HEK293 (cell line): ENCODE measurements around the gene ELMO1.

Experiments used
- CTCF ChIA-PET: fragments of 350-600 bp; formaldehyde crosslinking; extraction: SDS; loops from one replicate; lab custom pipeline; 2021; ENCODE audit warnings: antibody characterized with exemption; lab: Yijun Ruan, JAX
- POLR2A ChIA-PET: fragments of 300-600 bp; formaldehyde crosslinking; extraction: SDS; loops from one replicate; lab custom pipeline; 2020; ENCODE audit warnings: antibody characterized with exemption, inconsistent platforms; lab: Yijun Ruan, JAX
- H3K27ac ChIP-seq: fragments of 200-500 bp; sonication (Bioruptor generic); 2 replicates; pipeline ENCODE4 v1.5.1; 2014; ENCODE audit warnings: low read depth, low read length, control low read depth, inconsistent platforms; ENCODE audit errors: extremely low read depth
- H3K36me3 ChIP-seq, 2 experiments: fragments of 200-500 bp in 1 of 2; sonication (Bioruptor generic) in 1 of 2; 1 replicate in 1 of 2; 2 replicates in 1 of 2; pipeline ENCODE4 v1.5.1; 2014 to 2017; ENCODE audit warnings: inconsistent platforms in 2 of 2, low read length in 2 of 2; ENCODE audit not compliant: control insufficient read depth in 2 of 2, insufficient read depth in 1 of 2
- H3K4me1 ChIP-seq: fragments of 200-500 bp; sonication (Bioruptor generic); 2 replicates; pipeline ENCODE4 v1.5.1; 2014; ENCODE audit warnings: mild to moderate bottlenecking, low read length, inconsistent platforms; ENCODE audit not compliant: control insufficient read depth, insufficient read depth
- H3K4me3 ChIP-seq: 2 replicates; pipeline ENCODE4 v1.5.1; 2011; ENCODE audit warnings: low read depth, mild to moderate bottlenecking, control low read depth, low read length, moderate library complexity
- H3K9me3 ChIP-seq: fragments of 200-500 bp; sonication (Bioruptor generic); 2 replicates; pipeline ENCODE4 v1.5.1; 2014; ENCODE audit warnings: low read depth, low read length, inconsistent platforms; ENCODE audit not compliant: control insufficient read depth, insufficient read depth
- GLI2 ChIP-seq: fragments of 450-650 bp; formaldehyde crosslinking; IDR thresholded peaks from 2 replicates; pipeline ENCODE4; 2017; ENCODE audit warnings: missing biosample characterization, missing genetic modification characterization, low read depth, borderline replicate concordance
- HOXA7 ChIP-seq: sonication (generic); formaldehyde crosslinking; IDR thresholded peaks from 2 replicates; pipeline ENCODE4 v1.8.1; 2022; ENCODE audit warnings: missing genetic modification reagents, borderline replicate concordance
- KLF7 ChIP-seq: fragments of 450-650 bp; formaldehyde crosslinking; IDR thresholded peaks from 2 replicates; pipeline ENCODE4 v1.5.1; 2016; ENCODE audit warnings: missing biosample characterization, missing genetic modification characterization, borderline replicate concordance
- ZFP41 ChIP-seq: fragments of 450-650 bp; formaldehyde crosslinking; IDR thresholded peaks from 2 replicates; pipeline ENCODE4 v1.5.1; 2016; ENCODE audit warnings: missing biosample characterization, missing genetic modification characterization, borderline replicate concordance
- ZNF121 ChIP-seq: fragments of 450-650 bp; formaldehyde crosslinking; IDR thresholded peaks from 2 replicates; pipeline ENCODE4 v1.5.1; 2016; ENCODE audit warnings: missing biosample characterization, missing genetic modification characterization
- ZNF157 ChIP-seq: fragments of 450-650 bp; formaldehyde crosslinking; IDR thresholded peaks from 2 replicates; pipeline ENCODE4 v1.5.1; 2016; ENCODE audit warnings: missing biosample characterization, missing genetic modification characterization
- ZNF174 ChIP-seq: fragments of 450-650 bp; formaldehyde crosslinking; IDR thresholded peaks from 2 replicates; pipeline ENCODE4 v1.5.0; 2017; ENCODE audit warnings: missing biosample characterization, mild to moderate bottlenecking, missing genetic modification characterization
- ZNF473 ChIP-seq: fragments of 450-650 bp; formaldehyde crosslinking; IDR thresholded peaks from 2 replicates; pipeline ENCODE4 v1.5.1; 2017; ENCODE audit warnings: missing biosample characterization, missing genetic modification characterization
- ZNF48 ChIP-seq: fragments of 450-650 bp; formaldehyde crosslinking; IDR thresholded peaks from 2 replicates; pipeline ENCODE4 v1.5.1; 2016; ENCODE audit warnings: missing biosample characterization, missing genetic modification characterization
- ZNF510 ChIP-seq: fragments of 450-650 bp; formaldehyde crosslinking; IDR thresholded peaks from 2 replicates; pipeline ENCODE4 v1.5.1; 2018; ENCODE audit warnings: mild to moderate bottlenecking, missing genetic modification characterization, missing biosample characterization; ENCODE audit not compliant: insufficient replicate concordance
- ZNF555 ChIP-seq: fragments of 450-650 bp; formaldehyde crosslinking; conservative IDR thresholded peaks from 2 replicates; pipeline ENCODE4 v1.5.1; 2017; ENCODE audit warnings: missing biosample characterization, mild to moderate bottlenecking, missing genetic modification characterization, inconsistent platforms
- ZNF561 ChIP-seq: fragments of 450-650 bp; IDR thresholded peaks from 2 replicates; pipeline ENCODE4 v1.5.1; 2018; ENCODE audit warnings: missing biosample characterization, missing genetic modification characterization, borderline replicate concordance
- ZNF626 ChIP-seq: fragments of 450-650 bp; sonication (Bioruptor Pico); formaldehyde crosslinking; IDR thresholded peaks from 2 replicates; pipeline ENCODE4 v1.5.1; 2018; ENCODE audit warnings: missing biosample characterization, missing genetic modification characterization, inconsistent platforms
- ZNF664 ChIP-seq: fragments of 450-650 bp; formaldehyde crosslinking; IDR thresholded peaks from 2 replicates; pipeline ENCODE4 v1.5.1; 2016; ENCODE audit warnings: missing biosample characterization, missing genetic modification characterization
- ZNF791 ChIP-seq: fragments of 450-650 bp; formaldehyde crosslinking; IDR thresholded peaks from 2 replicates; pipeline ENCODE4 v1.5.1; 2016; ENCODE audit warnings: missing biosample characterization, missing genetic modification characterization
- ZNF792 ChIP-seq: fragments of 450-650 bp; formaldehyde crosslinking; IDR thresholded peaks from 2 replicates; pipeline ENCODE4 v1.5.1; 2016; ENCODE audit warnings: missing biosample characterization, missing genetic modification characterization
- TF ChIP-seq, protein P1 (sequence below): fragments of 450-650 bp; formaldehyde crosslinking; IDR thresholded peaks from 2 replicates; pipeline ENCODE4 v1.5.1; 2017; ENCODE audit warnings: missing biosample characterization, missing genetic modification characterization
- TF ChIP-seq, protein P2 (sequence below): fragments of 450-650 bp; formaldehyde crosslinking; IDR thresholded peaks from 2 replicates; pipeline ENCODE4 v1.5.1; 2016; ENCODE audit warnings: missing biosample characterization, missing genetic modification characterization, borderline replicate concordance
- TF ChIP-seq, protein P3 (sequence below): fragments of 450-650 bp; formaldehyde crosslinking; optimal IDR thresholded peaks from 2 replicates; pipeline ENCODE3; 2016; ENCODE audit warnings: missing biosample characterization, mild to moderate bottlenecking, missing genetic modification characterization
- TF ChIP-seq, protein P4 (sequence below): fragments of 450-650 bp; formaldehyde crosslinking; IDR thresholded peaks from 2 replicates; pipeline ENCODE4 v1.5.1; 2017; ENCODE audit warnings: missing biosample characterization, missing genetic modification characterization

ELMO1 gene

DNA sequence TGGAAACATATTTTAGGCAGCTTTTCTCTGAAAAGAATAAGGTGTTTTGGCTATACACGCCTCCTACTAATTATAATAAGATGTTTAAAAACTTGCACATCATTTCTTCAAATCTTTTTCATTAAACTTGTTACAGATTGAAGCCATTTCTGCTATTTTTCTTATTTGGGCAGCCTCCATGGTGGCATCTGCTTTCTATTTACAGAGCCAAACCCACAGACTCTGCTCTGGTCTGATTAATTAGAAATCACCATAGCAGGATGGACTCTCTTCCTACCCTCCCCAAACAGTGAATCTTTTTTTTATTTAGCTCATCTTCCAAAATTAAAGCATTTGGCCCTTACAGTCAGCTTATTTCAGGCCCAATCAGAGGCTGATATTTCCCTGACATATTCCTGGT lies 638.6 kb downstream of the ELMO1 start:
- H3K27ac ChIP-seq: no peak overlapping the region
- no peaks in the 10 kb centered on the region for H3K4me1 ChIP-seq
- no peak overlapping the region for H3K4me3 ChIP-seq
- CTCF ChIA-PET: interaction anchor here (1.1 kb wide), 3 partner anchors 17 to 323 kb away, joined by 3 to 6 read pairs (median 5); no protein-coding TSS in a partner anchor
- POLR2A ChIA-PET: no interaction called here
- no peaks in the 10 kb centered on the region for H3K36me3 ChIP-seq
- H3K9me3 ChIP-seq: no peaks in the 10 kb centered on the region
- TF ChIP-seq HOXA7 (CRISPR knock-in tag) (no peak), ZFP41 (tag by site-specific recombination) (no peak), ZNF555 (tag by site-specific recombination) (no peak), ZNF626 (tag by site-specific recombination) (no peak), ZNF174 (no peak), KLF7 (tag by site-specific recombination) (no peak), ZNF664 (tag by site-specific recombination) (no peak), ZNF792 (no peak)
- TF ChIP-seq, protein P1, sequence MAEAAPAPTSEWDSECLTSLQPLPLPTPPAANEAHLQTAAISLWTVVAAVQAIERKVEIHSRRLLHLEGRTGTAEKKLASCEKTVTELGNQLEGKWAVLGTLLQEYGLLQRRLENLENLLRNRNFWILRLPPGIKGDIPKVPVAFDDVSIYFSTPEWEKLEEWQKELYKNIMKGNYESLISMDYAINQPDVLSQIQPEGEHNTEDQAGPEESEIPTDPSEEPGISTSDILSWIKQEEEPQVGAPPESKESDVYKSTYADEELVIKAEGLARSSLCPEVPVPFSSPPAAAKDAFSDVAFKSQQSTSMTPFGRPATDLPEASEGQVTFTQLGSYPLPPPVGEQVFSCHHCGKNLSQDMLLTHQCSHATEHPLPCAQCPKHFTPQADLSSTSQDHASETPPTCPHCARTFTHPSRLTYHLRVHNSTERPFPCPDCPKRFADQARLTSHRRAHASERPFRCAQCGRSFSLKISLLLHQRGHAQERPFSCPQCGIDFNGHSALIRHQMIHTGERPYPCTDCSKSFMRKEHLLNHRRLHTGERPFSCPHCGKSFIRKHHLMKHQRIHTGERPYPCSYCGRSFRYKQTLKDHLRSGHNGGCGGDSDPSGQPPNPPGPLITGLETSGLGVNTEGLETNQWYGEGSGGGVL: no peak
- TF ChIP-seq, protein P2, sequence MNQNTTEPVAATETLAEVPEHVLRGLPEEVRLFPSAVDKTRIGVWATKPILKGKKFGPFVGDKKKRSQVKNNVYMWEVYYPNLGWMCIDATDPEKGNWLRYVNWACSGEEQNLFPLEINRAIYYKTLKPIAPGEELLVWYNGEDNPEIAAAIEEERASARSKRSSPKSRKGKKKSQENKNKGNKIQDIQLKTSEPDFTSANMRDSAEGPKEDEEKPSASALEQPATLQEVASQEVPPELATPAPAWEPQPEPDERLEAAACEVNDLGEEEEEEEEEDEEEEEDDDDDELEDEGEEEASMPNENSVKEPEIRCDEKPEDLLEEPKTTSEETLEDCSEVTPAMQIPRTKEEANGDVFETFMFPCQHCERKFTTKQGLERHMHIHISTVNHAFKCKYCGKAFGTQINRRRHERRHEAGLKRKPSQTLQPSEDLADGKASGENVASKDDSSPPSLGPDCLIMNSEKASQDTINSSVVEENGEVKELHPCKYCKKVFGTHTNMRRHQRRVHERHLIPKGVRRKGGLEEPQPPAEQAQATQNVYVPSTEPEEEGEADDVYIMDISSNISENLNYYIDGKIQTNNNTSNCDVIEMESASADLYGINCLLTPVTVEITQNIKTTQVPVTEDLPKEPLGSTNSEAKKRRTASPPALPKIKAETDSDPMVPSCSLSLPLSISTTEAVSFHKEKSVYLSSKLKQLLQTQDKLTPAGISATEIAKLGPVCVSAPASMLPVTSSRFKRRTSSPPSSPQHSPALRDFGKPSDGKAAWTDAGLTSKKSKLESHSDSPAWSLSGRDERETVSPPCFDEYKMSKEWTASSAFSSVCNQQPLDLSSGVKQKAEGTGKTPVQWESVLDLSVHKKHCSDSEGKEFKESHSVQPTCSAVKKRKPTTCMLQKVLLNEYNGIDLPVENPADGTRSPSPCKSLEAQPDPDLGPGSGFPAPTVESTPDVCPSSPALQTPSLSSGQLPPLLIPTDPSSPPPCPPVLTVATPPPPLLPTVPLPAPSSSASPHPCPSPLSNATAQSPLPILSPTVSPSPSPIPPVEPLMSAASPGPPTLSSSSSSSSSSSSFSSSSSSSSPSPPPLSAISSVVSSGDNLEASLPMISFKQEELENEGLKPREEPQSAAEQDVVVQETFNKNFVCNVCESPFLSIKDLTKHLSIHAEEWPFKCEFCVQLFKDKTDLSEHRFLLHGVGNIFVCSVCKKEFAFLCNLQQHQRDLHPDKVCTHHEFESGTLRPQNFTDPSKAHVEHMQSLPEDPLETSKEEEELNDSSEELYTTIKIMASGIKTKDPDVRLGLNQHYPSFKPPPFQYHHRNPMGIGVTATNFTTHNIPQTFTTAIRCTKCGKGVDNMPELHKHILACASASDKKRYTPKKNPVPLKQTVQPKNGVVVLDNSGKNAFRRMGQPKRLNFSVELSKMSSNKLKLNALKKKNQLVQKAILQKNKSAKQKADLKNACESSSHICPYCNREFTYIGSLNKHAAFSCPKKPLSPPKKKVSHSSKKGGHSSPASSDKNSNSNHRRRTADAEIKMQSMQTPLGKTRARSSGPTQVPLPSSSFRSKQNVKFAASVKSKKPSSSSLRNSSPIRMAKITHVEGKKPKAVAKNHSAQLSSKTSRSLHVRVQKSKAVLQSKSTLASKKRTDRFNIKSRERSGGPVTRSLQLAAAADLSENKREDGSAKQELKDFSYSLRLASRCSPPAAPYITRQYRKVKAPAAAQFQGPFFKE: no peak

DNA sequence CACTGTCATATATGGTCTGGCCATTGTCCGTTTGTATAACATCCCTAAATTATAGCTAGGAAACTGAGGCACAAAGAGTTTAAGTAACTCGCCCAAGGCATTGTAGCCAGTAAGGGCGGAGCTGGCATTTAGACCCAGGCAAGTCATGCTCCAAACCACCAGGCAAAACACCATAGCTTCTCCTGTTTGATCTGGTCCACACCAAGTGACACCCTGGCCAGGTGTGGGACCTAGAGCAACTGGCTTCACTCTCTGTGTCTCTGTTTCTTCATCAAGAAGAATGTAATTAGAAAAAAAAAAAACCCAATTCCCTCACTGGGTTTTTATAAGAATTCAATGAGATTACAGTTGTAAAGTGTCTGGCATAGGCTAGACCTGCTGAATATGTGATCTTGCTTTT lies 639.2 kb downstream of the ELMO1 start:
- H3K9me3 ChIP-seq: no peaks in the 10 kb centered on the region
- no peaks in the 10 kb centered on the region for H3K36me3 ChIP-seq
- H3K4me1 ChIP-seq: no peaks in the 10 kb centered on the region
- no peak overlapping the region for H3K4me3 ChIP-seq
- ChIA-PET CTCF (interaction anchor here (1.1 kb wide), 2 partner anchors 17 to 121 kb away, joined by 3 to 5 read pairs; no protein-coding TSS in a partner anchor), POLR2A (no interaction called here)
- TF ChIP-seq ZNF510: no peak
- no peak for TF ChIP-seq ZNF561
- TF ChIP-seq ZNF48 (tag by site-specific recombination): no peak
- TF ChIP-seq, protein P3, sequence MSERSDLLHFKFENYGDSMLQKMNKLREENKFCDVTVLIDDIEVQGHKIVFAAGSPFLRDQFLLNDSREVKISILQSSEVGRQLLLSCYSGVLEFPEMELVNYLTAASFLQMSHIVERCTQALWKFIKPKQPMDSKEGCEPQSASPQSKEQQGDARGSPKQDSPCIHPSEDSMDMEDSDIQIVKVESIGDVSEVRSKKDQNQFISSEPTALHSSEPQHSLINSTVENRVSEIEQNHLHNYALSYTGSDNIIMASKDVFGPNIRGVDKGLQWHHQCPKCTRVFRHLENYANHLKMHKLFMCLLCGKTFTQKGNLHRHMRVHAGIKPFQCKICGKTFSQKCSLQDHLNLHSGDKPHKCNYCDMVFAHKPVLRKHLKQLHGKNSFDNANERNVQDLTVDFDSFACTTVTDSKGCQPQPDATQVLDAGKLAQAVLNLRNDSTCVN (tag by site-specific recombination): no peak
- TF ChIP-seq ZNF121 (tag by site-specific recombination): no peak
- TF ChIP-seq, protein P4, sequence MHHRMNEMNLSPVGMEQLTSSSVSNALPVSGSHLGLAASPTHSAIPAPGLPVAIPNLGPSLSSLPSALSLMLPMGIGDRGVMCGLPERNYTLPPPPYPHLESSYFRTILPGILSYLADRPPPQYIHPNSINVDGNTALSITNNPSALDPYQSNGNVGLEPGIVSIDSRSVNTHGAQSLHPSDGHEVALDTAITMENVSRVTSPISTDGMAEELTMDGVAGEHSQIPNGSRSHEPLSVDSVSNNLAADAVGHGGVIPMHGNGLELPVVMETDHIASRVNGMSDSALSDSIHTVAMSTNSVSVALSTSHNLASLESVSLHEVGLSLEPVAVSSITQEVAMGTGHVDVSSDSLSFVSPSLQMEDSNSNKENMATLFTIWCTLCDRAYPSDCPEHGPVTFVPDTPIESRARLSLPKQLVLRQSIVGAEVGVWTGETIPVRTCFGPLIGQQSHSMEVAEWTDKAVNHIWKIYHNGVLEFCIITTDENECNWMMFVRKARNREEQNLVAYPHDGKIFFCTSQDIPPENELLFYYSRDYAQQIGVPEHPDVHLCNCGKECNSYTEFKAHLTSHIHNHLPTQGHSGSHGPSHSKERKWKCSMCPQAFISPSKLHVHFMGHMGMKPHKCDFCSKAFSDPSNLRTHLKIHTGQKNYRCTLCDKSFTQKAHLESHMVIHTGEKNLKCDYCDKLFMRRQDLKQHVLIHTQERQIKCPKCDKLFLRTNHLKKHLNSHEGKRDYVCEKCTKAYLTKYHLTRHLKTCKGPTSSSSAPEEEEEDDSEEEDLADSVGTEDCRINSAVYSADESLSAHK (tag by site-specific recombination): no peak
- TF ChIP-seq ZNF791 (tag by site-specific recombination): no peak
- TF ChIP-seq GLI2 (tag by site-specific recombination): no peak
- no peak for TF ChIP-seq ZNF473 (tag by site-specific recombination)
- TF ChIP-seq HOXA7 (CRISPR knock-in tag): no peak
- no peak for TF ChIP-seq ZNF157 (tag by site-specific recombination)
- no peak overlapping the region for H3K27ac ChIP-seq
